Measurements from ENCODE around the gene CD300C.
"Not testable (repeated sequence)": the region's sequence is repeated elsewhere in the genome, so short reads cannot be mapped to it uniquely, and the experiment has no call there.

Gene CD300C

DNA sequence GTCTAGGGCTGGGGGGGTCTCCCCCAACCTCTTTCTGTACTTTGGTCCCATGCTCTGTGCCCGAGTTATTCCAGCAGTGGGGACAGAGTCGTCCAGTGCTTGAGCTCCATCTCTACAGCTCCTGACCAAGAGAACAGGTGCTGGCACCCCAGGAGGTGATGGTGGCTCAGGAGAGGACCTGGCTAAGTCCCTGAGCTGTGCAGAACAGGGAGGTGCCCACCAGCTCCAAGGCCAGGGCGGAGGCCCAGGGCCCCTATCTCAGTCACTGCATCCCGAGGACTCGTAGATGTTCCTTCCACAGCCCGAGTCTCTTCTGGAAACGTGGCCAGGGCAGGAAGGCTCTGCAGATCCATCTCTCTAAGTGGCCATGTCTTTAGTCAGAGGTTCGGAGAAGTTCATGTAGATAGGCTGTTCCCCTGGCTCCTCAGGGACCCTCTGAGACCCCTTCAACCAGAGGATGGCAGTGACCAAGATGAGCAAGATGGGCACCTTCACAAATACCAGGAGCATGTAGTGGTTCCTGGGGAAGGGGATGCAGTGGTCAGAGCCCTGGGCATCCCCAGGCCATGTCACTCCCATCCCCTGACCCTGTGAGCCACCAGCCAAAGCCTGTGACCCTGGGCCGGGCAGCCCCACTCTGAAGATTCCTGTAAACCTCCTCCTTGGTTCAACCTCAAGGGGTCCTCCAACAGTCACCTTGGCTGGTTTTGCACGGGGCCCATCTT, 23.4 kb downstream of the CD300C start:
- no peak for TF ChIP-seq CTCF (IDR thresholded peaks at IDR 0.05; ENCODE audit: low read depth, low read length)
- Histone ChIP-seq H3K27me3 (ENCODE audit: insufficient read depth, low read depth, severe bottlenecking) (peaks cover 99% of the 10 kb centered on the region), H3K9me3 (ENCODE audit: severe bottlenecking) (peaks cover 37% of the 10 kb centered on the region), H3K27ac (no peak overlapping the region), H3K36me3 (no peaks in the 10 kb centered on the region), H3K4me3 (ENCODE audit: low read depth, low read length) (no peak overlapping the region)
- no peak for DNase-seq

- TF ChIP-seq CTCF (IDR thresholded peaks at IDR 0.05; ENCODE audit: low read depth, low read length): no peak
- Histone ChIP-seq H3K36me3 (no peaks in the 10 kb centered on the region), H3K27me3 (ENCODE audit: insufficient read depth, low read depth, severe bottlenecking) (peaks cover 98% of the 10 kb centered on the region), H3K9me3 (ENCODE audit: severe bottlenecking) (peaks cover 29% of the 10 kb centered on the region), H3K27ac (no peak overlapping the region), H3K4me3 (ENCODE audit: low read depth, low read length) (no peak overlapping the region)
- DNase-seq: no peak
Observed at GRCh38 chr17:74521701-74522201, 24.2 kb downstream of the CD300C start.

- Histone ChIP-seq H3K9me3 (ENCODE audit: severe bottlenecking) (peaks cover 24% of the 10 kb centered on the region), H3K4me3 (ENCODE audit: low read depth, low read length) (no peak overlapping the region), H3K36me3 (no peaks in the 10 kb centered on the region), H3K27ac (no peak overlapping the region), H3K27me3 (ENCODE audit: insufficient read depth, low read depth, severe bottlenecking) (peaks cover 98% of the 10 kb centered on the region)
- no peak for TF ChIP-seq CTCF (IDR thresholded peaks at IDR 0.05; ENCODE audit: low read depth, low read length)
- no peak for DNase-seq
Observed at GRCh38 chr17:74520790-74521480, 25.0 kb downstream of the CD300C start.

GRCh38 chr17:74520016-74520434, 25.9 kb downstream of the CD300C start:
- TF ChIP-seq CTCF (IDR thresholded peaks at IDR 0.05; ENCODE audit: low read depth, low read length): no peak

GRCh38 chr17:74518413-74518981, 27.4 kb downstream of the CD300C start:
- Histone ChIP-seq H3K27me3 (ENCODE audit: insufficient read depth, low read depth, severe bottlenecking) (peaks cover 85% of the 10 kb centered on the region), H3K9me3 (ENCODE audit: severe bottlenecking) (peaks cover 37% of the 10 kb centered on the region)
- H3K27ac ChIP-seq; DNase-seq; H3K36me3 ChIP-seq; H3K4me3 ChIP-seq (ENCODE audit: low read depth, low read length): not testable (repeated sequence)

More at GRCh38 chr17:74520016-74520434, 25.9 kb downstream of the CD300C start:
- Histone ChIP-seq H3K36me3 (no peaks in the 10 kb centered on the region), H3K27ac (no peak overlapping the region), H3K27me3 (ENCODE audit: insufficient read depth, low read depth, severe bottlenecking) (peaks cover 98% of the 10 kb centered on the region), H3K4me3 (ENCODE audit: low read depth, low read length) (no peak overlapping the region), H3K9me3 (ENCODE audit: severe bottlenecking) (peaks cover 23% of the 10 kb centered on the region)
- no peak for DNase-seq
